GM15510 (cell line): Measurements from ENCODE around the gene YAF2.

ENCODE experiments used
- POLR2A ChIP-seq: IDR thresholded peaks from 3 replicates; pipeline ENCODE4 v1.6.1; 2011; ENCODE audit warnings: borderline replicate concordance; ENCODE audit not compliant: insufficient read length; ENCODE audit errors: extremely low read depth

The YAF2 gene, protein sequence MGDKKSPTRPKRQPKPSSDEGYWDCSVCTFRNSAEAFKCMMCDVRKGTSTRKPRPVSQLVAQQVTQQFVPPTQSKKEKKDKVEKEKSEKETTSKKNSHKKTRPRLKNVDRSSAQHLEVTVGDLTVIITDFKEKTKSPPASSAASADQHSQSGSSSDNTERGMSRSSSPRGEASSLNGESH

DNA sequence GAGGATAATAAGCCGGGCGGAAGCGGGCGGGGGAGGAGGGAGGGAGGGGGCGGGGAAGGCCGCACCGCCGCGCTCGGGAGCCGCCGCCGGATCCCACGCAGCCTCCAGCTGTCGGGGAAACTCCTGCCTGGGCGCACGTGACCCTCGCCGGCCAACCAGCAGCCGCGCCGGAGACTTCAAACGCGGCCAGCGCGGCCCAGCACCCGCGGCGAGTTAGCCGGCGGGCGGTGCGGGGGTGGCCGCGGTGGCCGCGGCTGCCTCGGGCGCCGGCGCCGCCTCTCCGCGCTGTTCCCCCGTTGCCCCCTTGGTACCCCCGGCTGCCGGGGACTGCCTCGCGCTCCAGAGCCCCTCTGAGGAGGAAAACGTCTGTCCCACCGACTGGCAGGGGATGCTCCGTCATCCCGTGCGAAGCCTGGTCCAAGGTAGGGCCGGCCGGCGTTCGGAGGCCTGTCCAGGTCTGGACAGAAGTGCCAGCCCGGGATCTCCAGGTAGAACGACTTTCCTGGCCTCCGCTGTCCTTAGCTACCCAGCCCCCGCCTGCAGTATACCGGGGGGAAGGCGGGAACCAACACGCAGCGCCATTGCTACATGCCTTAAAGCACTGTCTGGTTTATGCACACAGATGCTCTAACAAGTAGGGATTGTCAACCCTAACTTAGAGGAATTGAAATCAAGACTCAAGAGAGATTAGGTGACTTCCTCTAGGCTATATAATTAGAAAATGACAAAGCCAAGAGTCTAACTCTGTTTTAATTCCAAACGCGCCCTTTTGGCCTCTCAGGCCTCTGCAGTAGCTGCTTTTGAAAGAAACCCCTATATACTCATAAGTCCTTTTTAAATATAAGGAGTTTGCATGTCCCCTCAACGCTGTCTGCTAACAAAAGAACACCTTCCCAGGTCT is at the start of gene YAF2:
Gene YAF2 (minus strand): TSS at position 9 of the 901 bp plus-strand sequence. CDS start 68 bp downstream, outside the sequence.
- peak; percentile 81 for TF ChIP-seq POLR2A

DNA sequence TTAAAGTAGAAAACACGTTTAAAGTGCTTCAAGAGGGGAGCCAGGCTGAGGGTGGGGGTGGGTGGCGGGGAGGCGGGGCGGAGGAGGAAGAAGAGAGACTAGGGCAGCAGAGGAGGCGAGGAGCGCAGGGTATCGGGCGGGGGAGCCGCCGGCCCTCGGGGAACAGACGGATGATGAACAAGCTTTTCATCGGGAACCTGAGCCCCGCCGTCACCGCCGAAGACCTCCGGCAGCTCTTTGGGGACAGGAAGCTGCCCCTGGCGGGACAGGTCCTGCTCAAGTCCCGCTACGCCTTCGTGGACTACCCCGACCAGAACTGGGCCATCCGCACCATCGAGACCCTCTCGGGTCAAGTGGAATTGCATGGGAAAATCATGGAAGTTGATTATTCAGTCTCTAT is 48.7 kb upstream of the YAF2 start:
- no peak for TF ChIP-seq POLR2A

DNA sequence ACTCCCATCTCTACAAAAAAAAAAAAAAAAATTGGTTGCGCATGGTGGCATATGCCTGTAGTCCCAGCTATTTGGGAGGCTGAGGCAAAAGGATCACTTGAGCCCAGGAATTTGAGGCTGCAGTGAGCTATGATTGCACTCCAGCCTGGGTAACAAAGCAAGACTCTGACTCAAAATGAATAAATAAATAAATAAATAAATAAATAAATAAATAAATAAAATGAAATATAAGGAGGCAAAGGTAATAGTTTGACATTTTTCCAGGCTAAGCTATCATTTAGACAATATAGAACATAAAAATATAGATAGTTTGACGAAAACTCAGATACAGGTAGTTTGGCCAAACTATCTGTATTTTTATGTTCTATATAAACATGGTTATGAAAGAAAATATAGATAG is 47.4 kb upstream of the YAF2 start:
- TF ChIP-seq POLR2A: no peak

DNA sequence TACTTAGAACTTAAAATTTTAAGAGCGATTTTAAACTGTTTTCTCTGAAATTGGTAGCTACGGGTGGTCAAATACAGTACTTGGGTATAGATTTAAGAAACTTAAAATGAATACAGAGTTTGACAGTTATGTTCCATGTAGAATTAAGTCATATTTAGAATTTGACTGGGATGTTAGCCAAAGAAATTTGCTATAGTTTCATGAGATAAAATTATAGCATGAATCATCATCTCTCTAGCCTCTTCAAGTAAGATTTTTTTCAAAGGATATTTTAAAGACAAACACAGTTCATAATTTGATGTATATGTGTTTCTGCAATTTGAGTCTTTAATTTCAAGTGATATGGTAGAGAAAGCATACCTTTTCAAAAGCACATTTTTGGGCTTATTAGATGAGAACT is 46.8 kb upstream of the YAF2 start:
- no peak for TF ChIP-seq POLR2A

DNA sequence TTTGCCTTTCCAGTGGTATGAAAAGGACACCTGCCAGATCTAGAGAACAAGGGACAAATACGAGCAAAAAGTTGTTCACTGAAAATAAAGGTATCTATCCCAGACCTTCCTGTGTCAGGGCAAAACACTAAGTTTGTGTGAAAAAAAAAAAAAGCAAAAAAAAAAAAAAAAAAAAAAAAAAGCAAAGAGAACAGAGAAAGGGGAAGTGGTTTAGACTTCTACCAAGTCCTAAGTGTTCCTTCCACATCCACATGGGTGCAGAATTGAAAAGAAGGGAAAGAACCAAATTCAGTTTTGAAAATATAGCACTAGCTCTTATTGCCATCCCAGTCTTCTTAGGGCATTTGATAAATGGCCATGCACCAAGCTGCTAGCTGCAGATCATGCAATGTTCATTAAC is 46.1 kb upstream of the YAF2 start:
- TF ChIP-seq POLR2A: no peak

DNA sequence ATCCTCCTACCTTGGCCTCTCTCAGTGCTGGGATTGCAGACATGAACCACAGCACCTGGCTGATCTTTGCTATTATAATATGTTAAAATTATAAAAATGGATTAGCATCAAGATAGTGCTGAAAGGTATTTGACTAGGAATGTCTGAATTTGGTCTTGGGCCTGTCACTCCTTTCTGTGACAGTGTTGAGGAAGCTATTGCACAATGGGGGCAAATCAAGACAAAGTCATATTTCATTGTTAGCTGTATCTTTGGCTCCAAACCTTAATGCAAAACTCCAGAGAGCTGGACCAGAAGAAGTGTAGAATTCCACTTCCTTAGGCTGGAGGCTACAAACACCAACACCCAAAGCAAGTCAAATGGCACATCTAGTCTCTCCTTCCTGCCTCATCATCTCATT is 45.7 kb upstream of the YAF2 start:
- no peak for TF ChIP-seq POLR2A

DNA sequence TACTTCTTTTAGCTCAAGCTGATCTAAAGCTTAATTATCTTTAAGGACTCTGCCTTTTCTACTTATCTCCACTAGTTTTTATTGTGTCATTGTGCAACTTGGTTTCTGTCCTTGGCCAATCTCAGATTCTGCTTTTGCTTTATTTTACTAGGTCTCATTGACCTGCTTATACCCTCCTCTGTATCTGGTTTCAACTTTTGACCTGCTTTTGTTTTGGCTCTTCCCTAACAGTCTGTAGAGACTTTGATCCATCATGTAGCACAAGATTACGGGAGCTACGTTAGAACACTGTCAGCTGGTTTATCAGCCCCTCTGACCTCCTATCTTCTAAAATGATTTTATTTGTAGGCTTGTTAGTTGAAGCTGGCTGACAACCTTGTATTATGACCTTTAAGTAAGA is 44.2 kb upstream of the YAF2 start:
- TF ChIP-seq POLR2A: no peak

DNA sequence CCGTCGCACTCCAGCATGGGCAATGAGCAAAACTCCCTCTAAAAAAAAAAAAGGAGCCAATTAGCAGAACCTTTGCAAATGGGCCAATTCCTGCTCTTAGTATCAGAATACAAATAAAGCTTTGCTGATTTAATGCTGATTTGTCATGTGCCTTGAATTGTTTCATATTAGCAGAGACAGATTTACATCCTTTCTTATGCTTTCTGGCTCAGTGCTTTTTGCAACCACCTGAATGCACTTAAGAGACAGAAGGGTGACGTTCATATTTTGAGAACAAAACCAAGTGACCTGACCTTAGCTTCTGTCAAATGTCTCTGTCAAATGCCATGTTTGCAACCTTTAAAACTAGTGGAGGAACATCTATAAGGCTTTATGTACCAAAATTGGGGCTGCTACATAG is 43.8 kb upstream of the YAF2 start:
- TF ChIP-seq POLR2A: no peak

DNA sequence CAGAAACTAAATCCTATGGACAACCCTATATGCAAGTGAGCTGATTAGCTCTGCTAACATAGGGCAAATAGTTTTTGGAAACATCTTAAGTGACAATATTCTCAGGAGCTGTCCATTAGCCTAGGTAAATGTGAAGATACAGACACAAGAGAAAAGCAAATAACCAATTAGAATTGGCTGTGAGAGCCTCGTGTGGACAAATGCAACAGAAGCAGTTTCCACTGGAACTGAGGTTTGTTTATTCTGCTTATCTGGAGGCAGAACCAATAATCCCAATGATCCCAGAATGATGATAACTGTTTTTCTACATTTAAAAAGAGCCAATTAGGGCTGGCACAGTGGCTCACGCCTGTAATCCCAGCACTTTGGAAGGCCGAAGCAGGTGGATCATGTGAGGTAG is 43.2 kb upstream of the YAF2 start:
- no peak for TF ChIP-seq POLR2A

DNA sequence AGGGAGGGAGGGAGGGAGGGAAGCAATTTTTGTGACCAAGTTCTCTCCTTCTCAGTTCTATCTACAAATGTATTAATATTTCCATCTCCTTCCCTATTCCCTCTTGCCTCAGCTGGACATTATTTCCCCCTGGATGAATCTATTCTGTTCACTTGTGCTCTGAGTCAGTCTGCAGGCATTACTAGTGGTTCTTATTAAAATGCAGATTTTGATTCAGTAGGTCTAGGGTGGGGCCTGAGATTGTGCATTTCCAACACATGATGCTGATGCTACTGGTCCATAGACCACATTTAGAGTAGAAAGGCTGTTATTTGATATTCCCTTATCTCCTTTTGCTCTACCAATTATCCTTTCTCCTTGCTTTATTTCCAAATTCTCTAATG is 40.1 kb upstream of the YAF2 start:
- no peak for TF ChIP-seq POLR2A

DNA sequence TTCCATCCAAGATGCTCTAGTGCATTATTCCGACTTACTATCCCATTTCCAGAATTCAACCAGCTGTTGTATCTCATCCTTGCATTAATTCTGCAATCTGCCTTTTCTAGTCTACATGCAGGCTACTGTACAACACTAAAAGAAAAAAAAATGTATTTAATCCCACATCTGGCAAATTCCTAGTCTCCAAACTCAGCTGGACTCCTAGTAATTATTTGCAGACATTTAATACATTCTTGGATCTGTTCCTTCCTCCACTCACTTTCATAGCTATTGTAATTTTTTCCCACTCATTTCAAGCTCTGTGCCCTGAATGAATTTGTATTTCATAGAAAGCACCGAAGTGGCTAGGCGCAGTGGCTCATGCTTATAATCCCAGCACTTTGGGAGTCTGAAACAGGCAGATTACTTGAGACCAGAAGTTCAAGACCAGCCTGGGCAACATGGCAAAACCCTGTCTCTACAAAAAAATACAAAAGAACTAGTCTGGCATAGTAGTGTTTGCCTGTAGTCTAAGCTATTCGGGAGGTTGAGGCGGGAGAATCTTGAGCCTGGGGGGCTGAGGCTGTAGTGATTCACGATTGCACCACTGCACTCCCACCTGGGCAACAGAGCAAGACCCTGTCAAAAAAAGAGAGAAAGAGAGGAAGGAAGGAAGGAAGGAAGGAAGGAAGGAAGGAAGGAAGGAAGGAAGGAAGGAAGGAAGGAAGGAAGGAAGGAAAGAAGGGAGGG is 39.5 kb upstream of the YAF2 start:
- no peak for TF ChIP-seq POLR2A

DNA sequence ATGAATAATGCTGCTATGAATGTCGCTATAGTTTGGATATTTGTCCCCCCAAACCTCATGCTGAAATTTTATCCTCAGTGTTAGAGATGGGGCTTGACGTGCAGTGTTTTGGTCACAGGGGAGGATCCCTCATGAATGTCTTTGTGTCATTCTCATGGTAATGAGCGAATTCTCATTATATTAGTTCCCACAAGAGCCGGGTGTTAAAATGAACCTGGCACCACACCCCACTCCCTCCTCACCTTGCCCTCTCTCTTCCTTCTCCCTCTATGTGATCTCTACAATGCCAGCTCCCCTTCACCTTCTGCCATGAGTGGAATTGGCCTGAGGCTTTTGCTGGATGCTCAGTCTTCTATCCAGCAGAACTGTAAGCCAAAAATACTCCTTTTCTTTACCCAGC is 37.5 kb upstream of the YAF2 start:
- no peak for TF ChIP-seq POLR2A

DNA sequence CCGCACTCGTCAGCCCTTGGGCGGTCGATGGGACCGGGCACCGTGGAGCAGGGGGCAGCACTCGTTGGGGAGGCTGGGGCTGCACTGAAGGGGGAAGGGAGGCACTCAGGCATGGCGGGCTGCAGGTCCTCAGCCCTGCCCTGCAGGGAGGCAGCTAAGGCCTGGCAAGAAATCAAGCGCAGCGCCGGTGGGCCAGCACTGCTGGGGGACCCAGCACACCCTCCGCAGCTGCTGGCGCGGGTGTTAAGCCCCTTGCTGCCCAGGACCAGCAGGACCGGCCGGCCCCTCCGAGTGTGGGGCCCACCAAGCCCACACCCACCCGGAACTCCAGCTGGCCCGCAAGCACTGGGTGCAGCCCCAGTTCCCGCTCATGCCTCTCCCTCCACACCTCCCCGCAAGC is 35.7 kb upstream of the YAF2 start:
- no peak for TF ChIP-seq POLR2A

DNA sequence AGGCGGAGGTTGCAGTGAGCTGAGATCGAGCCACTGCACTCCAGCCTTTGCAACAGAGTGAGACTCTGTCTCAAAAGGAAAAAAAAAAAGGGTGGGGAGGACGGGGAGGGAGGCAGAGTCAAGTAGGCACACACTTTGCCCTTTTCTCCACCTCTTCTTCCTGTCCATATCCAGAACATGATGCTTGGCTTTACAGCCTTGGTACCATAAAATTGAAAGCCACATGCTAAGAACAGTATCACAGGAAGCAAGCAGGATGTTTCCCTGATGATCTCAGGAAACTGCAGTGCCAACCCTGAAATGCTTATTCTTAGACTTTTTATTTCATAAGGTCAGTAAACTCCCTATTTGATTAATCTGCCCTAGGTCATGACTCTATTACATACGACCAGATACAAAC is 32.5 kb upstream of the YAF2 start:
- TF ChIP-seq POLR2A: no peak

DNA sequence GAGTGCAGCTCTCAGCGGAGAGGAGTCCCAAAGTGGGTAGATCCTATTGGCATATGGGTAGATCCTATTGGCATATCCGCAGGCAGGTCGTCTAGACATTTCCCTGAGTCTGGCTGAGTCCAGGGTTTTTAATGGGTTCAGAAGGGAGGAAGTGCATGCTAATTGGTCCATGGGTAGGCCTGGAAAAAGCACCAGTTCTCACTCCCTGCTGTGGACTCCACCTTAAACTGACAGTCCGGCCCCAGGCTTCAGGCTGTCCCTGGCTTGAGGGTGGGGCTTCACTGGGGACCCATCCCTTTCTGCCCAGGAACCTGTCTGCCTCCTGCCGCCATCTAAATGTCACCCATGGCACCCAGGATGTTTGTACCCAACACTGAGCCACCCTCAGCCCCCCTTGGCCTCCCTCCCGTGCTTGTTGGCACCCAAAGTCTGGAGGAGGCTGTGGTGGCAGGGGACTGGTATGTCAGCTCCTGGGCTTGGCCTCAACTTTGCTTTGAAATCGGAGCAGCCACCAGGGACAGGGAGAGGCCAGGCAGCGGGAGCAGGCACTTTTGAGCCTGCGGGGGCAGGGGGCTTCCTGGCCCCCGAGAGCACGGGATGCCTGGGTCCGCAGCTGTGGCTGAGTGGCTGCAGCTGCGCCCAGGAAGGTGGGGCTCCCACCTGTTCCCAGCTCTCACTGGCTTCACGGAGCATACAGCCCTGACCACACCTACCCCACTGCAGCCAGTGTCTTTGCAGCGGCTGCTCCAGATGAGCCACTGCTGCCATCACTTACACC is 29.6 kb upstream of the YAF2 start:
- TF ChIP-seq POLR2A: no peak
